PC-3 (cell line): ENCODE data around the gene CARD6.

ENCODE experiments used
- CTCF ChIP-seq: fragments of 300-600 bp; sonication (generic); conservative IDR thresholded peaks from 2 replicates; pipeline ENCODE4 v1.5.1; 2017; ENCODE audit warnings: antibody characterized with exemption, low read depth, mild to moderate bottlenecking, low read length
- EZH2 ChIP-seq: fragments of 300-600 bp; sonication (generic); IDR thresholded peaks from one replicate; pipeline ENCODE4 v1.6.1; 2017; ENCODE audit warnings: antibody characterized with exemption, mild to moderate bottlenecking, low read length; ENCODE audit not compliant: unreplicated experiment

GRCh38 chr5:40842351-40842750, 1.2 kb downstream of the CARD6 start:
- TF ChIP-seq CTCF (no peak), EZH2 (no peak)
